MM.1S (cell line): Measurements from ENCODE around the gene COL8A2.
"Not testable (repeated sequence)": the region's sequence is repeated elsewhere in the genome, so short reads cannot be mapped to it uniquely, and the experiment has no call there.

Experiments used
- DNase-seq: peaks from one replicate; pipeline ENCODE4 v3.0.0-alpha.2; 2015
- H2AFZ ChIP-seq: fragments of 300-600 bp; sonication (generic); 2 replicates; pipeline ENCODE4 v1.6.0; 2016; ENCODE audit warnings: antibody characterized with exemption, low read length
- H3F3A ChIP-seq: fragments of 300-600 bp; sonication (generic); 2 replicates; pipeline ENCODE4 v1.6.1; 2016; ENCODE audit warnings: mild to moderate bottlenecking, antibody characterized with exemption, low read length, moderate library complexity, mixed read lengths; ENCODE audit not compliant: insufficient read depth
- H3K27ac ChIP-seq: fragments of 300-600 bp; sonication (generic); 2 replicates; pipeline ENCODE4 v1.5.1; 2016; ENCODE audit warnings: mild to moderate bottlenecking, low read length
- H3K27me3 ChIP-seq: fragments of 300-600 bp; sonication (generic); replicated peaks from 2 replicates; pipeline ENCODE4 v1.6.0; 2016; ENCODE audit warnings: low read length; ENCODE audit not compliant: insufficient read depth
- H3K36me3 ChIP-seq: fragments of 300-600 bp; sonication (generic); replicated peaks from 2 replicates; pipeline ENCODE4 v1.6.1; 2016; ENCODE audit warnings: mild to moderate bottlenecking, low read length, mixed read lengths; ENCODE audit not compliant: insufficient read depth
- H3K4me1 ChIP-seq: fragments of 300-600 bp; sonication (generic); 2 replicates; pipeline ENCODE4 v1.6.1; 2016; ENCODE audit warnings: low read length, mixed read lengths
- H3K4me2 ChIP-seq: fragments of 300-600 bp; sonication (generic); 2 replicates; pipeline ENCODE4 v1.6.0; 2016; ENCODE audit warnings: low read depth, low read length
- H3K4me3 ChIP-seq: fragments of 300-600 bp; sonication (generic); 2 replicates; pipeline ENCODE4 v1.5.1; 2016; ENCODE audit warnings: low read length, mixed read lengths
- H3K79me2 ChIP-seq: fragments of 300-600 bp; sonication (generic); 2 replicates; pipeline ENCODE4 v1.6.1; 2016; ENCODE audit warnings: mixed run types, low read length, mixed read lengths
- H3K9ac ChIP-seq: fragments of 300-600 bp; sonication (generic); 2 replicates; pipeline ENCODE4 v1.6.1; 2016; ENCODE audit warnings: low read length, mixed read lengths
- H3K9me2 ChIP-seq: fragments of 300-600 bp; sonication (generic); replicated peaks from 2 replicates; pipeline ENCODE4 v1.6.1; 2016; ENCODE audit warnings: mild to moderate bottlenecking, low read length, mixed read lengths; ENCODE audit not compliant: insufficient read depth
- H3K9me3 ChIP-seq: fragments of 300-600 bp; sonication (generic); replicated peaks from 2 replicates; pipeline ENCODE4 v1.6.1; 2016; ENCODE audit warnings: mild to moderate bottlenecking, low read length, mixed read lengths; ENCODE audit not compliant: insufficient read depth
- H4K20me1 ChIP-seq: fragments of 300-600 bp; sonication (generic); 2 replicates; pipeline ENCODE4 v1.6.1; 2016; ENCODE audit warnings: mild to moderate bottlenecking, low read length, moderate library complexity, mixed read lengths; ENCODE audit not compliant: insufficient read depth
- CTCF ChIP-seq: fragments of 300-600 bp; sonication (generic); IDR thresholded peaks from 2 replicates; pipeline ENCODE4 v1.5.1; 2016; ENCODE audit warnings: antibody characterized with exemption, low read length, mixed read lengths
- EZH2 ChIP-seq: fragments of 300-600 bp; sonication (generic); optimal IDR thresholded peaks from 2 replicates; pipeline ENCODE3; 2017; ENCODE audit warnings: low read depth, mild to moderate bottlenecking, antibody characterized with exemption, low read length, mixed read lengths
- EZH2phosphoT487 ChIP-seq: fragments of 300-600 bp; sonication (generic); IDR thresholded peaks from 2 replicates; pipeline ENCODE4 v1.6.1; 2018; ENCODE audit warnings: antibody characterized with exemption, low read length

Gene COL8A2

GRCh38 chr1:36159614-36160387 is 34.8 kb upstream of the COL8A2 start:
- peaks cover 95% of the 10 kb centered on the region for H3K79me2 ChIP-seq
- no peaks in the 10 kb centered on the region for H3K9me2 ChIP-seq
- no peaks in the 10 kb centered on the region for H3K27me3 ChIP-seq
- no peaks in the 10 kb centered on the region for H4K20me1 ChIP-seq
- peaks cover 9% of the 10 kb centered on the region; the same call in 1 of the 2 replicates for H3F3A ChIP-seq
- DNase-seq: no peak
- H3K4me1 ChIP-seq: peaks cover 34% of the 10 kb centered on the region
- H3K9ac ChIP-seq: peak overlapping the region; percentile 45; the same call in 1 of the 2 replicates
- H3K4me2 ChIP-seq: peak overlapping the region; percentile 69
- TF ChIP-seq EZH2phosphoT487: no peak
- TF ChIP-seq EZH2: no peak
- TF ChIP-seq CTCF: no peak
- no peak overlapping the region for H3K4me3 ChIP-seq
- no peak overlapping the region; the same call in 1 of the 2 replicates for H3K27ac ChIP-seq
- no peaks in the 10 kb centered on the region for H3K9me3 ChIP-seq
- H3K36me3 ChIP-seq: no peaks in the 10 kb centered on the region
- H2AFZ ChIP-seq: no peak overlapping the region

- not testable (repeated sequence) for H3K9ac ChIP-seq, DNase-seq, H3K4me3 ChIP-seq, H3K4me2 ChIP-seq, H3F3A ChIP-seq, H4K20me1 ChIP-seq, H3K9me3 ChIP-seq, H3K27me3 ChIP-seq, H3K36me3 ChIP-seq, H3K9me2 ChIP-seq, H3K27ac ChIP-seq, H2AFZ ChIP-seq
- peaks cover 34% of the 10 kb centered on the region for H3K4me1 ChIP-seq
- peaks cover 85% of the 10 kb centered on the region for H3K79me2 ChIP-seq
Measured at GRCh38 chr1:36158827-36159252, 33.8 kb upstream of the COL8A2 start.

GRCh38 chr1:36157973-36158826 is 33.2 kb upstream of the COL8A2 start:
- Histone ChIP-seq H3K9me2 (no peaks in the 10 kb centered on the region), H3K27me3 (no peaks in the 10 kb centered on the region), H3K9ac (peak overlapping the region; percentile 91; the same call in 1 of the 2 replicates), H3K4me1 (peaks cover 34% of the 10 kb centered on the region), H2AFZ (no peak overlapping the region), H3K4me3 (peak overlapping the region; percentile 99; the same call in 1 of the 2 replicates), H3K9me3 (no peaks in the 10 kb centered on the region), H3K36me3 (no peaks in the 10 kb centered on the region), H3K79me2 (peaks cover 79% of the 10 kb centered on the region), H3F3A (peaks cover 9% of the 10 kb centered on the region; the same call in 1 of the 2 replicates), H4K20me1 (no peaks in the 10 kb centered on the region), H3K4me2 (peak overlapping the region; percentile 76), H3K27ac (no peak overlapping the region)
- DNase-seq: no peak
- no peak for TF ChIP-seq EZH2
- TF ChIP-seq EZH2phosphoT487: no peak
- no peak for TF ChIP-seq CTCF
